K562 (cell line): Measurements from ENCODE around the gene GTF3C4. TPM values are rescaled to one million over a fixed set of nuclear protein-coding genes. Genes with fewer than 3 reads are reported as not detected.

Source experiments
- ATAC-seq: fragments of 200-7000 bp; cut with Tn5 transposase; 3 replicates; pipeline ENCODE4 v1.9.1; 2020; ENCODE audit warnings: moderate library complexity
- BruUV-seq: library from RNA; stranded (reverse); fragments of 400-500 nt; replicated peaks from 2 replicates; lab custom pipeline; 2021; lab: Mats Ljungman, UMichigan
- CTCF ChIA-PET: fragments of 300-600 bp; formaldehyde crosslinking; extraction: SDS; loops from one replicate; lab custom pipeline; 2021; ENCODE audit warnings: low intra/inter-chr PET ratio; lab: Yijun Ruan, JAX
- POLR2A ChIA-PET: fragments of 300-600, 350-650 bp; sonication (Branson Sonifier 250); formaldehyde crosslinking; extraction: SDS; loops from one replicate; lab custom pipeline; 2021; ENCODE audit warnings: antibody characterized with exemption, inconsistent platforms; lab: Yijun Ruan, JAX
- DNase-seq, 4 experiments: peaks; one replicate each; pipeline versions ENCODE4 v3.0.0 to v3.0.0-alpha.2; 2011 to 2018; ENCODE audit warnings: low spot score in 3 of 4, mixed read lengths in 3 of 4; ENCODE audit errors: extremely low read depth in 1 of 4
- FAIRE-seq: peaks from 2 replicates; lab custom pipeline; 2011; peaks lifted over from hg19 to GRCh38; lab: Jason Lieb, UNC
- H2AFZ ChIP-seq: 2 replicates; pipeline ENCODE4 v1.6.0; 2011; ENCODE audit warnings: low read depth, low read length, control low read depth, inconsistent platforms
- H3K27ac ChIP-seq: fragments of 200-600 bp; 3 replicates; pipeline ENCODE4 v1.8.0; 2011; ENCODE audit warnings: low read depth, mild to moderate bottlenecking, control low read depth, inconsistent platforms, low read length, moderate library complexity, mixed read lengths; ENCODE audit errors: extremely low read depth
- H3K27me3 ChIP-seq, 2 experiments: fragments of 300-600 bp in 1 of 2; 2 replicates in 1 of 2; 3 replicates in 1 of 2; pipeline versions ENCODE4 v1.6.0 to v1.8.0; 2011; ENCODE audit warnings: inconsistent platforms in 2 of 2, low read length in 2 of 2, mild to moderate bottlenecking in 1 of 2, mixed read lengths in 1 of 2, moderate library complexity in 1 of 2; ENCODE audit not compliant: control insufficient read depth in 2 of 2, insufficient read depth in 2 of 2
- H3K36me3 ChIP-seq: fragments of 300-600 bp; 3 replicates; pipeline ENCODE4 v1.8.0; 2011; ENCODE audit warnings: mild to moderate bottlenecking, low read length, inconsistent platforms; ENCODE audit not compliant: control insufficient read depth, insufficient read depth
- H3K4me1 ChIP-seq, 2 experiments: fragments of 200-600 bp in 1 of 2; replicated peaks in 1 of 2; 2 replicates in 1 of 2; 3 replicates in 1 of 2; pipeline versions ENCODE4 v1.5.1 to v1.8.0; 2011; ENCODE audit warnings: inconsistent platforms in 2 of 2, low read length in 2 of 2, mild to moderate bottlenecking in 1 of 2, mixed read lengths in 1 of 2, moderate library complexity in 1 of 2; ENCODE audit not compliant: control insufficient read depth in 2 of 2, insufficient read depth in 2 of 2
- H3K4me2 ChIP-seq: 2 replicates; pipeline ENCODE4 v1.6.1; 2011; ENCODE audit warnings: low read length, control low read depth, inconsistent platforms, mixed read lengths; ENCODE audit not compliant: insufficient read depth
- H3K4me3 ChIP-seq: fragments of 200-600 bp; sonication (generic), shearing (Covaris generic); 2 replicates; pipeline ENCODE4 v1.5.1; 2016; ENCODE audit warnings: control low read depth, inconsistent platforms
- H3K79me2 ChIP-seq: fragments of 200-600 bp; 3 replicates; pipeline ENCODE4 v1.8.0; 2011; ENCODE audit warnings: low read length, inconsistent platforms; ENCODE audit not compliant: control insufficient read depth, insufficient read depth
- H3K9ac ChIP-seq, 2 experiments: 2 replicates each; pipeline versions ENCODE4 v1.6.0 to v1.6.1; 2011; ENCODE audit warnings: low read depth in 2 of 2, low read length in 2 of 2, control low read depth in 1 of 2, inconsistent platforms in 1 of 2, mild to moderate bottlenecking in 1 of 2, mixed read lengths in 1 of 2; ENCODE audit not compliant: insufficient read depth in 1 of 2
- H3K9me1 ChIP-seq: one replicate; pipeline ENCODE4 v1.6.0; 2011; ENCODE audit warnings: inconsistent platforms, mild to moderate bottlenecking, low read length, moderate library complexity; ENCODE audit not compliant: control insufficient read depth, insufficient read depth
- H3K9me3 ChIP-seq: replicated peaks from 2 replicates; pipeline ENCODE4 v1.5.1; 2011; ENCODE audit warnings: low read depth, low read length, inconsistent platforms; ENCODE audit not compliant: control insufficient read depth, insufficient read depth
- H4K20me1 ChIP-seq: replicated peaks from 2 replicates; pipeline ENCODE4 v1.6.1; 2011; ENCODE audit warnings: low read length, inconsistent platforms, mixed read lengths; ENCODE audit not compliant: control insufficient read depth, insufficient read depth
- CXXC5 ChIP-seq: fragments of 250-450 bp; sonication (Bioruptor Pico); IDR thresholded peaks from 2 replicates; pipeline ENCODE4 v1.8.0; 2022; ENCODE audit warnings: inconsistent platforms, mild to moderate bottlenecking, moderate library complexity
- ILK ChIP-seq: fragments of 450-650 bp; IDR thresholded peaks from 2 replicates; pipeline ENCODE4 v1.6.1; 2016; ENCODE audit warnings: missing genetic modification characterization, low read depth, mild to moderate bottlenecking, missing compliant biosample characterization, moderate library complexity, borderline replicate concordance
- NBN ChIP-seq: fragments of 450-650 bp; IDR thresholded peaks from 2 replicates; pipeline ENCODE4 v1.6.1; 2016; ENCODE audit warnings: low read depth, mild to moderate bottlenecking
- NR1H2 ChIP-seq: sonication (generic); formaldehyde crosslinking; IDR thresholded peaks from 2 replicates; pipeline ENCODE4 v1.4.0; 2020; ENCODE audit warnings: mild to moderate bottlenecking, missing genetic modification reagents
- POLR3A ChIP-seq: IDR thresholded peaks from 2 replicates; pipeline ENCODE4 v1.6.1; 2011; ENCODE audit warnings: borderline replicate concordance, mild to moderate bottlenecking, moderate library complexity; ENCODE audit not compliant: insufficient read length, insufficient read depth; ENCODE audit errors: extremely low read depth
- RBFOX2 ChIP-seq: fragments of 200-400 bp; formaldehyde crosslinking; IDR thresholded peaks from 2 replicates; pipeline ENCODE4 v1.6.1; 2017; ENCODE audit warnings: low read depth, mild to moderate bottlenecking, low read length, moderate library complexity
- RHOXF2B ChIP-seq: fragments of 250-450 bp; sonication (Bioruptor Pico); conservative IDR thresholded peaks from 2 replicates; pipeline ENCODE4 v1.5.1; 2021
- SAP30 ChIP-seq: fragments of 200-600 bp; sonication (generic); IDR thresholded peaks from 2 replicates; pipeline ENCODE4 v1.6.1; 2012; ENCODE audit warnings: borderline replicate concordance, low read depth, mild to moderate bottlenecking, moderate library complexity, low read length, control low read depth, inconsistent platforms; ENCODE audit not compliant: insufficient read depth, poor library complexity, severe bottlenecking
- SMAD1 ChIP-seq: fragments of 150-350 bp; IDR thresholded peaks from 2 replicates; pipeline ENCODE4 v1.6.1; 2014; ENCODE audit warnings: low read length, low read depth; ENCODE audit not compliant: partially characterized antibody
- SMARCE1 ChIP-seq: fragments of 450-650 bp; IDR thresholded peaks from 2 replicates; pipeline ENCODE4 v1.7.1; 2016; ENCODE audit warnings: mild to moderate bottlenecking
- TCF7 ChIP-seq: sonication (generic); IDR thresholded peaks from 2 replicates; pipeline ENCODE4 v1.6.1; 2016; ENCODE audit warnings: antibody characterized with exemption, borderline replicate concordance
- ZBED1 ChIP-seq: IDR thresholded peaks from 2 replicates; pipeline ENCODE4 v1.6.1; 2014
- ZFP36 ChIP-seq: fragments of 150-350 bp; IDR thresholded peaks from 2 replicates; pipeline ENCODE4 v1.6.1; 2018; ENCODE audit warnings: low read length, low read depth; ENCODE audit not compliant: partially characterized antibody
- ZKSCAN1 ChIP-seq: fragments of 150-350 bp; IDR thresholded peaks from 2 replicates; pipeline ENCODE4 v1.6.1; 2016; ENCODE audit warnings: low read depth, low read length
- ZNF23 ChIP-seq: fragments of 250-450 bp; sonication (Bioruptor Pico); IDR thresholded peaks from 2 replicates; pipeline ENCODE4 v1.4.0; 2020; ENCODE audit warnings: mild to moderate bottlenecking
- ZNF239 ChIP-seq: fragments of 250-450 bp; sonication (Bioruptor Pico); IDR thresholded peaks from 2 replicates; pipeline ENCODE4 v1.4.0; 2020; ENCODE audit warnings: mild to moderate bottlenecking
- whole genome bisulfite sequencing: fragments of 100-300 bp; shearing (Covaris generic); methylation state at CpG from one replicate; pipeline ENCODE4 v1.1.6; 2016; ENCODE audit warnings: low coverage, mixed read lengths; ENCODE audit not compliant: insufficient coverage; ENCODE audit errors: missing lambda C conversion rate; 5-methylcytosine and 5-hydroxymethylcytosine counted together
- in situ Hi-C: fragments of 300-500 bp; cut with MboI; formaldehyde crosslinking; loops from 4 replicates; pipeline ENCODE4 v1.15.0; 2018; ENCODE audit warnings: inconsistent platforms, mixed read lengths
- intact Hi-C: fragments of 100-400 bp; cut with micrococcal nuclease; formaldehyde crosslinking; loops from 2 replicates; pipeline ENCODE4 v1.14.2; 2022
- polyA plus RNA-seq, 8 experiments: library from polyadenylated mRNA; depleted of rRNA in 4 of 8; stranded (reverse) in 5 of 8; unstranded in 3 of 8; fragments of >200 nt; fragmentation: Nextera tagmentation in 2 of 8; fragmentation: Illumina TruSeq in 1 of 8; extraction: Ambion mirVana in 2 of 8; extraction: Trizol in 1 of 8; gene quantifications; 2 replicates each; pipeline versions ENCODE4 v1.2.1 to v1.2.3, GENCODE V29; 2011 to 2014; ENCODE audit warnings: inconsistent platforms in 1 of 8, missing spikeins in 1 of 8
- total RNA-seq, 7 experiments: library from RNA; depleted of rRNA in 6 of 7; stranded (reverse); fragments of >200 nt in 6 of 7; fragmentation: Illumina TruSeq in 2 of 7; extraction: Trizol in 2 of 7; gene quantifications; 2 replicates each; pipeline versions ENCODE4 v1.2.1 to v1.2.3, GENCODE V29; 2011 to 2021; ENCODE audit warnings: low replicate concordance in 1 of 7
- TF ChIP-seq, protein P1 (sequence below): fragments of 450-650 bp; IDR thresholded peaks from 2 replicates; pipeline ENCODE4 v1.6.1; 2016; ENCODE audit warnings: missing biosample characterization, missing genetic modification characterization
- TF ChIP-seq, protein P2 (sequence below), 2 experiments: IDR thresholded peaks; 2 replicates each; pipeline ENCODE4 v1.6.1; 2012; ENCODE audit warnings: improper control_type of control experiment in 2 of 2, low read depth in 2 of 2, low read length in 2 of 2, borderline replicate concordance in 1 of 2

GTF3C4 gene
- total and polyA plus RNA-seq, 9 of the 15 experiments (the other 6 are each of a cell fraction or from before 2014, with no cell fraction given) = 3.9 to 20.0 (median 12.2) TPM

DNA sequence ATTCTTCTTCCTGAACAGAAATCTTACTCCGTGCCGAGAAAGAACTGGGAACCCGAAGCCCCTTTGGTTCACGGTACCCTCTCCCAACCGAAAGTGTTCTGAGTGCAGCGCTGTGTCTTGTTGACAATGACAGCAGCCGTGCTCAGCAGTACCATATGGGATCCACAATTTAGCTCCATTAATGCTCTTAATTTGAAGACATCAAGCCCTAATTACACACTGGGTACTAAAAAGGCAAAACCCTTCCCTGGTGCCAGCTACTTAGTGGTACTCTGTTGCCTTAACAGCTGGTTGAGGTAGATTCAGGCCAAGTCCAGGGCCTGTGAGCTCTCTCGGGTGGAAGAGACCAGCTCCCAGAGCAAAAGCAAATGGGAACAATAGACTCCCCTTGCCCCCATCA is 25.0 kb upstream of the GTF3C4 start:
- DNase-seq = no peak
- H3K4me3 ChIP-seq = no peak overlapping the region
- POLR2A ChIA-PET = interaction anchor here (0.5 to 1.2 kb wide), 3 partner anchors 25 to 43 kb away, joined by 3 to 4 read pairs (median 3); partner anchors contain the start of gene GTF3C4
- no TSS peak for BruUV-seq
- no peaks in the 10 kb centered on the region for H3K79me2 ChIP-seq
- in situ Hi-C loops = no loop called here
- no peak overlapping the region for H3K9ac ChIP-seq
- H4K20me1 ChIP-seq = no peaks in the 10 kb centered on the region
- H3K36me3 ChIP-seq = peaks cover 97% of the 10 kb centered on the region
- no peak for FAIRE-seq
- H3K9me1 ChIP-seq = no peaks in the 10 kb centered on the region
- H3K9me3 ChIP-seq = no peaks in the 10 kb centered on the region
- H3K4me1 ChIP-seq = no peaks in the 10 kb centered on the region
- H3K27me3 ChIP-seq = no peaks in the 10 kb centered on the region
- no peak overlapping the region for H3K27ac ChIP-seq
- no peak for TF ChIP-seq ZBED1
- TF ChIP-seq SMARCE1 = no peak
- no peak for TF ChIP-seq SMAD1
- TF ChIP-seq RHOXF2B (CRISPR knock-in tag) = no peak
- TF ChIP-seq ZKSCAN1 = no peak
- no peak for TF ChIP-seq RBFOX2
- TF ChIP-seq, protein P1, sequence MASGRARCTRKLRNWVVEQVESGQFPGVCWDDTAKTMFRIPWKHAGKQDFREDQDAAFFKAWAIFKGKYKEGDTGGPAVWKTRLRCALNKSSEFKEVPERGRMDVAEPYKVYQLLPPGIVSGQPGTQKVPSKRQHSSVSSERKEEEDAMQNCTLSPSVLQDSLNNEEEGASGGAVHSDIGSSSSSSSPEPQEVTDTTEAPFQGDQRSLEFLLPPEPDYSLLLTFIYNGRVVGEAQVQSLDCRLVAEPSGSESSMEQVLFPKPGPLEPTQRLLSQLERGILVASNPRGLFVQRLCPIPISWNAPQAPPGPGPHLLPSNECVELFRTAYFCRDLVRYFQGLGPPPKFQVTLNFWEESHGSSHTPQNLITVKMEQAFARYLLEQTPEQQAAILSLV (tag) = no peak
- TF ChIP-seq NBN = no peak
- TF ChIP-seq ZNF23 = no peak
- TF ChIP-seq, protein P2, sequence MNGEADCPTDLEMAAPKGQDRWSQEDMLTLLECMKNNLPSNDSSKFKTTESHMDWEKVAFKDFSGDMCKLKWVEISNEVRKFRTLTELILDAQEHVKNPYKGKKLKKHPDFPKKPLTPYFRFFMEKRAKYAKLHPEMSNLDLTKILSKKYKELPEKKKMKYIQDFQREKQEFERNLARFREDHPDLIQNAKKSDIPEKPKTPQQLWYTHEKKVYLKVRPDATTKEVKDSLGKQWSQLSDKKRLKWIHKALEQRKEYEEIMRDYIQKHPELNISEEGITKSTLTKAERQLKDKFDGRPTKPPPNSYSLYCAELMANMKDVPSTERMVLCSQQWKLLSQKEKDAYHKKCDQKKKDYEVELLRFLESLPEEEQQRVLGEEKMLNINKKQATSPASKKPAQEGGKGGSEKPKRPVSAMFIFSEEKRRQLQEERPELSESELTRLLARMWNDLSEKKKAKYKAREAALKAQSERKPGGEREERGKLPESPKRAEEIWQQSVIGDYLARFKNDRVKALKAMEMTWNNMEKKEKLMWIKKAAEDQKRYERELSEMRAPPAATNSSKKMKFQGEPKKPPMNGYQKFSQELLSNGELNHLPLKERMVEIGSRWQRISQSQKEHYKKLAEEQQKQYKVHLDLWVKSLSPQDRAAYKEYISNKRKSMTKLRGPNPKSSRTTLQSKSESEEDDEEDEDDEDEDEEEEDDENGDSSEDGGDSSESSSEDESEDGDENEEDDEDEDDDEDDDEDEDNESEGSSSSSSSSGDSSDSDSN (IDR thresholded peaks at IDR 0.05; ENCODE audit: borderline replicate concordance in 1 of 2, low read depth in 2 of 2, low read length in 2 of 2) = no peak
- no peak for TF ChIP-seq SAP30
- no peak for TF ChIP-seq ZFP36
- no peak for TF ChIP-seq ILK
- no peak for TF ChIP-seq ZNF239 (CRISPR knock-in tag)
- no peak for TF ChIP-seq POLR3A
- no peak for TF ChIP-seq TCF7
- no peak for TF ChIP-seq CXXC5 (CRISPR knock-in tag)
- TF ChIP-seq NR1H2 = no peak
- intact Hi-C loops = no loop called here
- 98% methylated on average over 8 of the region's 8 CpGs for WGBS
- no peak for ATAC-seq
- CTCF ChIA-PET = no interaction called here
- no peak overlapping the region for H2AFZ ChIP-seq
- no peak overlapping the region for H3K4me2 ChIP-seq
